Mesothelial cell of epicardium (in vitro differentiated cells): ENCODE data around the gene NR1I2. TPM values are rescaled to one million over a fixed set of nuclear protein-coding genes. Genes with fewer than 3 reads are reported as not detected.

Source experiments
- DNase-seq, 2 experiments: peaks; one replicate each; pipeline ENCODE4 v3.0.0; 2021; ENCODE audit warnings: low spot score in 2 of 2; ENCODE audit not compliant: unreplicated experiment in 2 of 2
- H3K27ac Mint-ChIP-seq: 2 replicates; pipeline ENCODE4 v1.8.0; 2021; ENCODE audit warnings: mixed read lengths
- H3K27me3 Mint-ChIP-seq: 2 replicates; pipeline ENCODE4 v1.8.0; 2021; ENCODE audit warnings: low read depth, mixed read lengths
- H3K36me3 Mint-ChIP-seq: 2 replicates; pipeline ENCODE4 v1.8.0; 2021; ENCODE audit warnings: mixed read lengths
- H3K4me1 Mint-ChIP-seq: 2 replicates; pipeline ENCODE4 v1.8.0; 2021; ENCODE audit warnings: mixed read lengths
- H3K4me3 Mint-ChIP-seq: 2 replicates; pipeline ENCODE4 v1.8.0; 2021; ENCODE audit warnings: mild to moderate bottlenecking, moderate library complexity, mixed read lengths
- H3K9me3 Mint-ChIP-seq: 2 replicates; pipeline ENCODE4 v1.8.0; 2021; ENCODE audit warnings: mixed read lengths
- CTCF ChIP-seq: fragments of 200-600 bp; sonication (generic); IDR thresholded peaks from one replicate; pipeline ENCODE4 v1.5.0; 2021; ENCODE audit warnings: antibody characterized with exemption; ENCODE audit not compliant: unreplicated experiment
- total RNA-seq: library from RNA; stranded (reverse); gene quantifications from 3 replicates; pipeline ENCODE4 v1.2.1, GENCODE V29; 2021

Gene NR1I2
- total RNA-seq, 1 donor from 2014 or later, result 0.07 TPM

GRCh38 chr3:119769394-119770149, 12.3 kb upstream of the NR1I2 start:
- peaks cover 3% of the 10 kb centered on the region for H3K27me3 Mint-ChIP-seq
- no peak for DNase-seq
- no peaks in the 10 kb centered on the region for H3K36me3 Mint-ChIP-seq
- no peak overlapping the region for H3K4me3 Mint-ChIP-seq
- no peaks in the 10 kb centered on the region for H3K4me1 Mint-ChIP-seq
- H3K9me3 Mint-ChIP-seq, result peaks cover 3% of the 10 kb centered on the region
- TF ChIP-seq CTCF, result no peak
- H3K27ac Mint-ChIP-seq, result no peak overlapping the region

GRCh38 chr3:119774444-119774843, 7.5 kb upstream of the NR1I2 start:
- TF ChIP-seq CTCF, result no peak
- Mint-ChIP-seq H3K4me3 (no peak overlapping the region), H3K36me3 (peaks cover 6% of the 10 kb centered on the region)

GRCh38 chr3:119776304-119776703, 5.6 kb upstream of the NR1I2 start:
- H3K9me3 Mint-ChIP-seq, result peaks cover 20% of the 10 kb centered on the region
- no peak for TF ChIP-seq CTCF
- H3K4me1 Mint-ChIP-seq, result no peaks in the 10 kb centered on the region
- peaks cover 6% of the 10 kb centered on the region for H3K36me3 Mint-ChIP-seq
- H3K27me3 Mint-ChIP-seq, result peaks cover 1% of the 10 kb centered on the region
- no peak overlapping the region for H3K4me3 Mint-ChIP-seq
- DNase-seq, result no peak
- H3K27ac Mint-ChIP-seq, result no peak overlapping the region

More at GRCh38 chr3:119774444-119774843, 7.5 kb upstream of the NR1I2 start:
- Mint-ChIP-seq H3K4me1 (no peaks in the 10 kb centered on the region), H3K27me3 (peaks cover 2% of the 10 kb centered on the region), H3K9me3 (peaks cover 20% of the 10 kb centered on the region), H3K27ac (no peak overlapping the region)
- DNase-seq, result no peak

GRCh38 chr3:119778176-119778575, 3.7 kb upstream of the NR1I2 start:
- Mint-ChIP-seq H3K9me3 (peaks cover 20% of the 10 kb centered on the region), H3K27ac (no peak overlapping the region), H3K36me3 (peaks cover 6% of the 10 kb centered on the region), H3K4me3 (no peak overlapping the region), H3K27me3 (no peaks in the 10 kb centered on the region), H3K4me1 (no peaks in the 10 kb centered on the region)
- TF ChIP-seq CTCF, result no peak
- DNase-seq, result no peak

GRCh38 chr3:119778811-119779210, 3.1 kb upstream of the NR1I2 start:
- Mint-ChIP-seq H3K27ac (no peak overlapping the region), H3K9me3 (peaks cover 20% of the 10 kb centered on the region), H3K4me3 (no peak overlapping the region), H3K27me3 (no peaks in the 10 kb centered on the region), H3K4me1 (no peaks in the 10 kb centered on the region), H3K36me3 (peaks cover 6% of the 10 kb centered on the region)
- no peak for TF ChIP-seq CTCF
- DNase-seq, result no peak
